HG03095 (cell line): ENCODE measurements around the gene CACNA1I.
"Not testable (repeated sequence)": the region's sequence is repeated elsewhere in the genome, so short reads cannot be mapped to it uniquely, and the experiment has no call there.

Source experiments
- ATAC-seq: cut with Tn5 transposase; IDR thresholded peaks from one replicate; pipeline ENCODE4 v1.9.1; 2021; ENCODE audit warnings: moderate library complexity; ENCODE audit not compliant: unreplicated experiment

The CACNA1I gene

GRCh38 chr22:39731481-39731880, 160.9 kb downstream of the CACNA1I start:
- ATAC-seq = no peak

GRCh38 chr22:39731881-39732555, 161.5 kb downstream of the CACNA1I start:
- no peak for ATAC-seq

- ATAC-seq = no peak
These were observed 162.1 kb downstream of the CACNA1I start for GRCh38 chr22:39732625-39733024.

- ATAC-seq = no peak
These were observed 162.6 kb downstream of the CACNA1I start for GRCh38 chr22:39733191-39733590.

GRCh38 chr22:39734046-39734445, 163.5 kb downstream of the CACNA1I start:
- ATAC-seq = not testable (repeated sequence)

- no peak for ATAC-seq
These were observed 164.3 kb downstream of the CACNA1I start for GRCh38 chr22:39734866-39735265.

- no peak for ATAC-seq
These were observed 165.2 kb downstream of the CACNA1I start for GRCh38 chr22:39735776-39736175.

GRCh38 chr22:39738746-39739145, 168.2 kb downstream of the CACNA1I start:
- ATAC-seq = no peak
